ENCODE results near the gene MFAP4. TPM values are rescaled to one million over a fixed set of nuclear protein-coding genes. Genes with fewer than 3 reads are reported as not detected.

Gene MFAP4
- total RNA-seq, 1 donor, result 89.6 TPM

GRCh38 chr17:19421926-19422325 lies 34.9 kb upstream of the MFAP4 start:
- TF ChIP-seq CTCF (IDR thresholded peaks at IDR 0.05; ENCODE audit: insufficient read depth, low read length), result no peak
- no peak for DNase-seq (ENCODE audit: low read depth)
- H3K4me3 ChIP-seq (ENCODE audit: low read depth, low read length), result no peak overlapping the region

GRCh38 chr17:19421219-19421618 lies 34.2 kb upstream of the MFAP4 start:
- TF ChIP-seq CTCF (IDR thresholded peaks at IDR 0.05; ENCODE audit: insufficient read depth, low read length), result no peak
- DNase-seq (ENCODE audit: low read depth), result no peak
- no peak overlapping the region for H3K4me3 ChIP-seq (ENCODE audit: low read depth, low read length)

- no peak overlapping the region for H3K4me3 ChIP-seq (ENCODE audit: low read depth, low read length)
- peak; percentile 86 for DNase-seq (ENCODE audit: low read depth)
- TF ChIP-seq CTCF (IDR thresholded peaks at IDR 0.05; ENCODE audit: insufficient read depth, low read length), result peak; percentile 37
Measured at GRCh38 chr17:19418251-19418992, 31.4 kb upstream of the MFAP4 start.

GRCh38 chr17:19417611-19418010 lies 30.6 kb upstream of the MFAP4 start:
- no peak overlapping the region for H3K4me3 ChIP-seq (ENCODE audit: low read depth, low read length)
- TF ChIP-seq CTCF (IDR thresholded peaks at IDR 0.05; ENCODE audit: insufficient read depth, low read length), result no peak
- DNase-seq (ENCODE audit: low read depth), result no peak

- H3K4me3 ChIP-seq (ENCODE audit: low read depth, low read length), result no peak overlapping the region
- no peak for DNase-seq (ENCODE audit: low read depth)
- no peak for TF ChIP-seq CTCF (IDR thresholded peaks at IDR 0.05; ENCODE audit: insufficient read depth, low read length)
Measured at GRCh38 chr17:19415806-19416775, 29.1 kb upstream of the MFAP4 start.

GRCh38 chr17:19415311-19415710 lies 28.3 kb upstream of the MFAP4 start:
- no peak overlapping the region for H3K4me3 ChIP-seq (ENCODE audit: low read depth, low read length)
- TF ChIP-seq CTCF (IDR thresholded peaks at IDR 0.05; ENCODE audit: insufficient read depth, low read length), result no peak
- DNase-seq (ENCODE audit: low read depth), result no peak

All from fibroblast of the aortic adventitia (primary cell).